ENCODE data around the gene SH2D3A.

DNA sequence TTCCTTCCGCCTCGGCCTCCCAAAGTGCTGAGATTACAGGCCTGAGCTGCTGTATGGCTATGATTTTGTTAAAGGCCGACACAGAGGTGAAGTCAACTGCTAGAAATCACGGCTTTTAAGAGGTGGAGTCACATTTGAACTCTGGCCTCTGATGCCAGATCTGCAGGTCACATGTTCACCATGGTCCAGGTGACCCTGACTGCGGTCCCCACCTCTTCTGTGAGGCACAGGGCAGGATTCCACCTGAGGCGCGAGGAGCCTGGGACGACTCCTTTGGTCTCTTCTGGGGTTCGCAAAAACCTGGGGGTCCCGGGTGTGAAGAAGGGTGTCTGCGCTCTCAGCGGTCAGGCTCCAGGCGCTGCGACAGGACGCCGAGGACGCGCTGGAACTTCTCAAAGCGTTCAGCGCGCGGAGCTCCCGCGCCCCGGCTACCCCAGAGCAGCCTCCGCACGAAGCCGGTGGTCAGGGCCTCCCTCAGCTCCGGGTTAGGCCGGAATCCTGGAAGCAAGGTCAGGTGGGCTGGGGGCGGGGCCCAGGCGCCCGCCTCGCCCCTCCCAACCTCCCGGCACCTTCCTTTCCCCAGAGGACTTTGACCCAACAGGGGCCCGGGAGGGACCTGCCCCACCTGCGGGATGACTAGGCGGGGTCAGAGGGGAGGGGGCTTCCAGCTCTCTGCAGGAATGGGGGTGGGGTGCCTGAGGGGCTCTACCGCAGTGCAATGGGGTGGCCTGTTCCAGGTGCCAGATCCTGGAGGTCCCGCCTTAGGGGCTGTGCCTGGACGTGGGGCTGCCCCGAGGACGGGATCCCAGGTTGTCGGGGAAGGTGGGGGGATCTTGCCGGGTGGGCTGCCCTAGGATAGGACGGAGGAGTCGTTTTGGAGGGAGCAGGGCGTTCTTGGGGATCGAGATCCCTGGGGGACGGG, 14.7 kb downstream of the SH2D3A start:
- TF ChIP-seq, protein P1, sequence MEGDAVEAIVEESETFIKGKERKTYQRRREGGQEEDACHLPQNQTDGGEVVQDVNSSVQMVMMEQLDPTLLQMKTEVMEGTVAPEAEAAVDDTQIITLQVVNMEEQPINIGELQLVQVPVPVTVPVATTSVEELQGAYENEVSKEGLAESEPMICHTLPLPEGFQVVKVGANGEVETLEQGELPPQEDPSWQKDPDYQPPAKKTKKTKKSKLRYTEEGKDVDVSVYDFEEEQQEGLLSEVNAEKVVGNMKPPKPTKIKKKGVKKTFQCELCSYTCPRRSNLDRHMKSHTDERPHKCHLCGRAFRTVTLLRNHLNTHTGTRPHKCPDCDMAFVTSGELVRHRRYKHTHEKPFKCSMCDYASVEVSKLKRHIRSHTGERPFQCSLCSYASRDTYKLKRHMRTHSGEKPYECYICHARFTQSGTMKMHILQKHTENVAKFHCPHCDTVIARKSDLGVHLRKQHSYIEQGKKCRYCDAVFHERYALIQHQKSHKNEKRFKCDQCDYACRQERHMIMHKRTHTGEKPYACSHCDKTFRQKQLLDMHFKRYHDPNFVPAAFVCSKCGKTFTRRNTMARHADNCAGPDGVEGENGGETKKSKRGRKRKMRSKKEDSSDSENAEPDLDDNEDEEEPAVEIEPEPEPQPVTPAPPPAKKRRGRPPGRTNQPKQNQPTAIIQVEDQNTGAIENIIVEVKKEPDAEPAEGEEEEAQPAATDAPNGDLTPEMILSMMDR (IDR thresholded peaks at IDR 0.05), result no peak
- TF ChIP-seq, protein P2, sequence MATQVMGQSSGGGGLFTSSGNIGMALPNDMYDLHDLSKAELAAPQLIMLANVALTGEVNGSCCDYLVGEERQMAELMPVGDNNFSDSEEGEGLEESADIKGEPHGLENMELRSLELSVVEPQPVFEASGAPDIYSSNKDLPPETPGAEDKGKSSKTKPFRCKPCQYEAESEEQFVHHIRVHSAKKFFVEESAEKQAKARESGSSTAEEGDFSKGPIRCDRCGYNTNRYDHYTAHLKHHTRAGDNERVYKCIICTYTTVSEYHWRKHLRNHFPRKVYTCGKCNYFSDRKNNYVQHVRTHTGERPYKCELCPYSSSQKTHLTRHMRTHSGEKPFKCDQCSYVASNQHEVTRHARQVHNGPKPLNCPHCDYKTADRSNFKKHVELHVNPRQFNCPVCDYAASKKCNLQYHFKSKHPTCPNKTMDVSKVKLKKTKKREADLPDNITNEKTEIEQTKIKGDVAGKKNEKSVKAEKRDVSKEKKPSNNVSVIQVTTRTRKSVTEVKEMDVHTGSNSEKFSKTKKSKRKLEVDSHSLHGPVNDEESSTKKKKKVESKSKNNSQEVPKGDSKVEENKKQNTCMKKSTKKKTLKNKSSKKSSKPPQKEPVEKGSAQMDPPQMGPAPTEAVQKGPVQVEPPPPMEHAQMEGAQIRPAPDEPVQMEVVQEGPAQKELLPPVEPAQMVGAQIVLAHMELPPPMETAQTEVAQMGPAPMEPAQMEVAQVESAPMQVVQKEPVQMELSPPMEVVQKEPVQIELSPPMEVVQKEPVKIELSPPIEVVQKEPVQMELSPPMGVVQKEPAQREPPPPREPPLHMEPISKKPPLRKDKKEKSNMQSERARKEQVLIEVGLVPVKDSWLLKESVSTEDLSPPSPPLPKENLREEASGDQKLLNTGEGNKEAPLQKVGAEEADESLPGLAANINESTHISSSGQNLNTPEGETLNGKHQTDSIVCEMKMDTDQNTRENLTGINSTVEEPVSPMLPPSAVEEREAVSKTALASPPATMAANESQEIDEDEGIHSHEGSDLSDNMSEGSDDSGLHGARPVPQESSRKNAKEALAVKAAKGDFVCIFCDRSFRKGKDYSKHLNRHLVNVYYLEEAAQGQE (IDR thresholded peaks at IDR 0.05; ENCODE audit: insufficient read depth in 1 of 2, low read depth in 2 of 2, low read length in 1 of 2), result no peak
- TF ChIP-seq SIN3A (IDR thresholded peaks at IDR 0.05; ENCODE audit: borderline replicate concordance, insufficient read depth, low read depth, low read length), result no peak
- TF ChIP-seq POLR2AphosphoS5 (IDR thresholded peaks at IDR 0.05; ENCODE audit: low read depth, low read length), result no peak
- no peak for TF ChIP-seq TCF7L2 (IDR thresholded peaks at IDR 0.05; ENCODE audit: low read depth, low read length)
